MM.1S (cell line): ENCODE measurements around the gene IZUMO1.

ENCODE experiments used
- DNase-seq: peaks from one replicate; pipeline ENCODE4 v3.0.0-alpha.2; 2015
- H2AFZ ChIP-seq: fragments of 300-600 bp; sonication (generic); 2 replicates; pipeline ENCODE4 v1.6.0; 2016; ENCODE audit warnings: antibody characterized with exemption, low read length
- H3F3A ChIP-seq: fragments of 300-600 bp; sonication (generic); 2 replicates; pipeline ENCODE4 v1.6.1; 2016; ENCODE audit warnings: mild to moderate bottlenecking, antibody characterized with exemption, low read length, moderate library complexity, mixed read lengths; ENCODE audit not compliant: insufficient read depth
- H3K27ac ChIP-seq: fragments of 300-600 bp; sonication (generic); 2 replicates; pipeline ENCODE4 v1.5.1; 2016; ENCODE audit warnings: mild to moderate bottlenecking, low read length
- H3K27me3 ChIP-seq: fragments of 300-600 bp; sonication (generic); replicated peaks from 2 replicates; pipeline ENCODE4 v1.6.0; 2016; ENCODE audit warnings: low read length; ENCODE audit not compliant: insufficient read depth
- H3K36me3 ChIP-seq: fragments of 300-600 bp; sonication (generic); replicated peaks from 2 replicates; pipeline ENCODE4 v1.6.1; 2016; ENCODE audit warnings: mild to moderate bottlenecking, low read length, mixed read lengths; ENCODE audit not compliant: insufficient read depth
- H3K4me1 ChIP-seq: fragments of 300-600 bp; sonication (generic); 2 replicates; pipeline ENCODE4 v1.6.1; 2016; ENCODE audit warnings: low read length, mixed read lengths
- H3K4me2 ChIP-seq: fragments of 300-600 bp; sonication (generic); 2 replicates; pipeline ENCODE4 v1.6.0; 2016; ENCODE audit warnings: low read depth, low read length
- H3K4me3 ChIP-seq: fragments of 300-600 bp; sonication (generic); 2 replicates; pipeline ENCODE4 v1.5.1; 2016; ENCODE audit warnings: low read length, mixed read lengths
- H3K79me2 ChIP-seq: fragments of 300-600 bp; sonication (generic); 2 replicates; pipeline ENCODE4 v1.6.1; 2016; ENCODE audit warnings: mixed run types, low read length, mixed read lengths
- H3K9ac ChIP-seq: fragments of 300-600 bp; sonication (generic); 2 replicates; pipeline ENCODE4 v1.6.1; 2016; ENCODE audit warnings: low read length, mixed read lengths
- H3K9me2 ChIP-seq: fragments of 300-600 bp; sonication (generic); replicated peaks from 2 replicates; pipeline ENCODE4 v1.6.1; 2016; ENCODE audit warnings: mild to moderate bottlenecking, low read length, mixed read lengths; ENCODE audit not compliant: insufficient read depth
- H3K9me3 ChIP-seq: fragments of 300-600 bp; sonication (generic); replicated peaks from 2 replicates; pipeline ENCODE4 v1.6.1; 2016; ENCODE audit warnings: mild to moderate bottlenecking, low read length, mixed read lengths; ENCODE audit not compliant: insufficient read depth
- H4K20me1 ChIP-seq: fragments of 300-600 bp; sonication (generic); 2 replicates; pipeline ENCODE4 v1.6.1; 2016; ENCODE audit warnings: mild to moderate bottlenecking, low read length, moderate library complexity, mixed read lengths; ENCODE audit not compliant: insufficient read depth
- EZH2 ChIP-seq: fragments of 300-600 bp; sonication (generic); optimal IDR thresholded peaks from 2 replicates; pipeline ENCODE3; 2017; ENCODE audit warnings: low read depth, mild to moderate bottlenecking, antibody characterized with exemption, low read length, mixed read lengths
- EZH2phosphoT487 ChIP-seq: fragments of 300-600 bp; sonication (generic); IDR thresholded peaks from 2 replicates; pipeline ENCODE4 v1.6.1; 2018; ENCODE audit warnings: antibody characterized with exemption, low read length
- TF ChIP-seq, protein P1 (sequence below): fragments of 300-600 bp; sonication (generic); IDR thresholded peaks from 2 replicates; pipeline ENCODE4 v1.5.1; 2016; ENCODE audit warnings: antibody characterized with exemption, low read length, mixed read lengths

The IZUMO1 gene

DNA sequence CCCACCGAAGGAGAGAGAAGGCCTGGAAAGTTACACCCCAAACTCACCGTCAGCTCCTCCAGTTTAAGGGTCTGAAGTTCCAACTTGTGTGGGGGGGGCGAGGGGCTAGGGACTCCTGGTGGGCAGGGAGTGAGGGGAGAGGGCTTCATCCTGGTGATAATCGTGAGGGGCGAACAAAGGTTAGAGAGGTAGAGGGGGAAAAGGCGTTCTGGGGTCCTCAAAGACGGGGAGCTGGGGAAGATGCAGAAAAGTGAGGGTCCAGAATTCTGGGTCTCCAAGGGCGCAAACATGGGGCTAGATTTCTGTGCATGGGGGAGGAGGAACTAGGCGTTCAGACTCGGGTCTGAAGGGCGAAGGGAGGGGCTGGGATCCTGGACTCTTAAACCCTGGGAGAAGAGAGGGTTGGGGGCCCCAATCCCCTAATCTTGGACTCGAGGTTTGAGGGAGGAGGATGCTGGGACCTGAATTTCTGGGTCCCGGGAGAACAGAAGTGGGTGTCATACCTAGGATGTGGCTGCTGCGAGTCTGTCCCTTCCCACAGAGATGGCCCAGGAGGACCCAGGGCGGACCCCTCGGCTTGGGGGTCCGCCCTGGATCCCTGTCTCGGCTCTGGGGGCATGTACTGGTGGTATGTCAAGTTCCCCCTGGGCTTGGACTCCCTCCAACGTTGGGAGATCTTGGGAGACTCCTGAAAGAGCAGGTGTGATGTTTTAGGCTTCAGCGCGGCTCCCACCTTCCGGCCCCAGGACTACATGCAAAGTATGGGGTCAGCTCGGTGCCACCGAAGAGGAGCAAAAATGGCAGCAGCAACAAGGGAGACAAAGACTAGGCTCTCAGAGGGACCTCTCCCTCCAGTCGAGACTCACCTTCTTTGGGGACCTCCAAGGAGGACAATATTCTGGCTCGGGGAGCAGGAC lies 31.7 kb downstream of the IZUMO1 start:
- peak overlapping the region; percentile 100 for H3K4me2 ChIP-seq
- H3K27ac ChIP-seq, result no peak overlapping the region
- H2AFZ ChIP-seq, result peak overlapping the region; percentile 100
- H3K36me3 ChIP-seq, result no peaks in the 10 kb centered on the region
- TF ChIP-seq EZH2phosphoT487, result no peak
- TF ChIP-seq, protein P1, sequence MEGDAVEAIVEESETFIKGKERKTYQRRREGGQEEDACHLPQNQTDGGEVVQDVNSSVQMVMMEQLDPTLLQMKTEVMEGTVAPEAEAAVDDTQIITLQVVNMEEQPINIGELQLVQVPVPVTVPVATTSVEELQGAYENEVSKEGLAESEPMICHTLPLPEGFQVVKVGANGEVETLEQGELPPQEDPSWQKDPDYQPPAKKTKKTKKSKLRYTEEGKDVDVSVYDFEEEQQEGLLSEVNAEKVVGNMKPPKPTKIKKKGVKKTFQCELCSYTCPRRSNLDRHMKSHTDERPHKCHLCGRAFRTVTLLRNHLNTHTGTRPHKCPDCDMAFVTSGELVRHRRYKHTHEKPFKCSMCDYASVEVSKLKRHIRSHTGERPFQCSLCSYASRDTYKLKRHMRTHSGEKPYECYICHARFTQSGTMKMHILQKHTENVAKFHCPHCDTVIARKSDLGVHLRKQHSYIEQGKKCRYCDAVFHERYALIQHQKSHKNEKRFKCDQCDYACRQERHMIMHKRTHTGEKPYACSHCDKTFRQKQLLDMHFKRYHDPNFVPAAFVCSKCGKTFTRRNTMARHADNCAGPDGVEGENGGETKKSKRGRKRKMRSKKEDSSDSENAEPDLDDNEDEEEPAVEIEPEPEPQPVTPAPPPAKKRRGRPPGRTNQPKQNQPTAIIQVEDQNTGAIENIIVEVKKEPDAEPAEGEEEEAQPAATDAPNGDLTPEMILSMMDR, result no peak
- no peak for DNase-seq
- peaks cover 61% of the 10 kb centered on the region for H3K27me3 ChIP-seq
- no peaks in the 10 kb centered on the region for H3K9me2 ChIP-seq
- 0 out of 2 replicates have a peak, but pooled peaks cover 4% of the 10 kb centered on the region for H3K4me1 ChIP-seq
- H3K79me2 ChIP-seq, result no peaks in the 10 kb centered on the region
- no peaks in the 10 kb centered on the region for H3F3A ChIP-seq
- H3K9me3 ChIP-seq, result no peaks in the 10 kb centered on the region
- no peaks in the 10 kb centered on the region for H4K20me1 ChIP-seq
- peak overlapping the region; percentile 65; the same call in 1 of the 2 replicates for H3K9ac ChIP-seq
- peak overlapping the region; percentile 74 for H3K4me3 ChIP-seq

GRCh38 chr19:48713864-48714755 lies 32.6 kb downstream of the IZUMO1 start:
- Histone ChIP-seq H3K9me2 (no peaks in the 10 kb centered on the region), H4K20me1 (no peaks in the 10 kb centered on the region), H3K79me2 (no peaks in the 10 kb centered on the region), H3K4me3 (peak overlapping the region; percentile 74), H2AFZ (peak overlapping the region; percentile 100), H3F3A (no peaks in the 10 kb centered on the region), H3K9me3 (no peaks in the 10 kb centered on the region), H3K27ac (no peak overlapping the region), H3K9ac (peak overlapping the region; percentile 65; the same call in 1 of the 2 replicates), H3K27me3 (peaks cover 62% of the 10 kb centered on the region), H3K36me3 (no peaks in the 10 kb centered on the region), H3K4me1 (0 out of 2 replicates have a peak, but pooled peaks cover 4% of the 10 kb centered on the region), H3K4me2 (peak overlapping the region; percentile 100)
- TF ChIP-seq EZH2, result no peak
- DNase-seq, result peak; percentile 99

GRCh38 chr19:48713041-48713863 lies 33.5 kb downstream of the IZUMO1 start:
- no peak for DNase-seq
- H3K36me3 ChIP-seq, result no peaks in the 10 kb centered on the region
- peaks cover 65% of the 10 kb centered on the region for H3K27me3 ChIP-seq
- 0 out of 2 replicates have a peak overlapping the region, but pooled peaks have one; percentile 9 for H3K9ac ChIP-seq
- H2AFZ ChIP-seq, result peak overlapping the region; percentile 87
- TF ChIP-seq EZH2phosphoT487 (no peak), EZH2 (no peak)
- TF ChIP-seq, protein P1, result no peak
- H3K27ac ChIP-seq, result no peak overlapping the region
- no peaks in the 10 kb centered on the region for H3K9me2 ChIP-seq
- no peaks in the 10 kb centered on the region for H3K9me3 ChIP-seq
- H3K4me3 ChIP-seq, result peak overlapping the region; percentile 65
- no peaks in the 10 kb centered on the region for H3F3A ChIP-seq
- H3K79me2 ChIP-seq, result no peaks in the 10 kb centered on the region
- H3K4me2 ChIP-seq, result peak overlapping the region; percentile 95
- no peaks in the 10 kb centered on the region for H4K20me1 ChIP-seq
- 0 out of 2 replicates have a peak, but pooled peaks cover 4% of the 10 kb centered on the region for H3K4me1 ChIP-seq
